Natural killer cell treated with Interleukin-12 subunit alpha and Interleukin-12 subunit beta and Interleukin-15 and Interleukin-18, amount 100 ng/mL, for 72 hours (primary cell): ENCODE measurements around the gene AATK. TPM values are rescaled to one million over a fixed set of nuclear protein-coding genes. Genes with fewer than 3 reads are reported as not detected.
A peak's percentile ranks its signal among the peaks of the same experiment; 100 is the strongest.

Source experiments
- ATAC-seq, 2 donors: fragments of 150-1000 bp; cut with Tn5 transposase in 1 of 2; sonication (Bioruptor Pico), chemical (Tn5 transposase) in 1 of 2; 2 replicates each; pipeline ENCODE4 v1.10.0; 2021
- DNase-seq: peaks from one replicate; pipeline ENCODE4 v3.0.0; 2022; ENCODE audit warnings: low spot score
- H3K27ac Mint-ChIP-seq, 2 donors: 1 replicate in 1 of 2; 2 replicates in 1 of 2; pipeline ENCODE4 v1.8.0; 2022; ENCODE audit warnings: mixed read lengths in 2 of 2, mild to moderate bottlenecking in 1 of 2, moderate library complexity in 1 of 2
- H3K27me3 Mint-ChIP-seq, 2 donors: 1 replicate in 1 of 2; 2 replicates in 1 of 2; pipeline ENCODE4 v1.8.0; 2022; ENCODE audit warnings: mixed read lengths in 2 of 2
- H3K36me3 Mint-ChIP-seq: one replicate; pipeline ENCODE4 v1.8.0; 2022; ENCODE audit warnings: mixed read lengths
- H3K4me1 Mint-ChIP-seq, 2 donors: 1 replicate in 1 of 2; 2 replicates in 1 of 2; pipeline ENCODE4 v1.8.0; 2022; ENCODE audit warnings: low read depth in 2 of 2, mixed read lengths in 2 of 2, mild to moderate bottlenecking in 1 of 2
- H3K4me3 Mint-ChIP-seq: one replicate; pipeline ENCODE4 v1.8.0; 2022; ENCODE audit warnings: mixed read lengths
- H3K9me3 Mint-ChIP-seq: 2 replicates; pipeline ENCODE4 v1.8.0; 2022; ENCODE audit warnings: mixed read lengths
- total RNA-seq, 2 donors: library from RNA; stranded (reverse); gene quantifications; one replicate each; pipeline ENCODE4 v1.2.3, GENCODE V29; 2022

Gene AATK
- total RNA-seq, 2 donors from 2014 or later: 1.8 to 7.6 TPM

DNA sequence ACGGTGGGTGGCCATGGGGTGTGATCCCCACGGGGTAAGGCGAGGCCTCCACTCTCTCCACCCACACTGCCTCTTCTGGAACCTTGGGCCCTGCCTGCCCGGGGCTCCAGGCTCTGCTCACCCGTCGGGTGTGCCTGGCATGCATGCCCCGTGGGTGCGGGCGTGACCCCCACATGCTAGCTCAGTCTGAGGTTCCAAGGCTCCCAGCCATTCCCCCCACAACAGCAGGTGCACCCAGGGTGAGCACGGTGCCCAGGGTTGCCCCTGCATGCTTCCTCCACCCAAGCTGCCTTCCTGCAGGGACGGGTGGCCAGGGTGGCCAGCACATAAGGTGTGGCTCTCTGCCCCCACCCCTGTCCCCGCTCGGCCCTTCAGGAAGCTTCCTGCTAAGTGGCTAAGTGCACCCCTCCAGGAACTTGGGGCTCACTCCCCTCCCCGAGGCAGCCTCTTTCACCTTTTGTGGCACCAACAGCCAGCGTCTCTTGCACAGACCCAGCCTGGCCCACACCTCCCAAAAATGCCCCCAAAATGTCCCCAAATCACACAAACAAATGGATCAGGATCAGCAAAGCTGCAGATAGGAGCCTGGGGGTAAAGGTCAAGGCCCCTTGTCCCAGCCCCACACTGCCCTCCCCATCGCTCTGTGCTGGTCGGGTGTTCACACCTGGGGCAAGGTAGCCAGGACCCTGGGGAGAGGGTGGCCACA, 22.2 kb downstream of the AATK start:
- no peak overlapping the region for H3K27ac Mint-ChIP-seq
- peaks cover 0 to under 1% of the 10 kb centered on the region in 2 donors for H3K4me1 Mint-ChIP-seq
- no peak for ATAC-seq
- no peaks in the 10 kb centered on the region for H3K36me3 Mint-ChIP-seq
- no peak overlapping the region for H3K4me3 Mint-ChIP-seq
- H3K27me3 Mint-ChIP-seq: no peaks in the 10 kb centered on the region
- no peak for DNase-seq
- no peaks in the 10 kb centered on the region for H3K9me3 Mint-ChIP-seq

DNA sequence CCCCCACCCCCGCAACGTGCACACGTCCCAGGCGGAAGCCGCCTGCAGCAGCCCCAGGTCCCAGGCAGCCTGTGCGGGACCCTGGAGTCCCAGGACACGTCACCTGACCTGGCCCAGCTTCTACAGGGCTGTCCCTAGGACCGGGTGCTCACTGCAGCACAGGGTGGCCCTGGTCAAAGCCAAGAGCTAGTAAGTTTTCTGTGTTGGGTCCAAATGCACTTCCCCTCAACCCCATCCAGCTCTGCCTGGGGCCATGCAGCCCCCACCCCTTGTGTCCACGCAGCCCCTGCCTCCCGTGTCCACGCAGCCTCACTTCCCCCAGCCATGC, 22.9 kb downstream of the AATK start:
- ATAC-seq: peak in 1 of 2 donors; percentile 21
- no peaks in the 10 kb centered on the region for H3K36me3 Mint-ChIP-seq
- no peaks in the 10 kb centered on the region for H3K9me3 Mint-ChIP-seq
- no peak for DNase-seq
- H3K4me1 Mint-ChIP-seq: peaks cover 0 to 7% of the 10 kb centered on the region in 2 donors
- H3K27ac Mint-ChIP-seq: no peak overlapping the region
- H3K4me3 Mint-ChIP-seq: no peak overlapping the region
- H3K27me3 Mint-ChIP-seq: no peaks in the 10 kb centered on the region

DNA sequence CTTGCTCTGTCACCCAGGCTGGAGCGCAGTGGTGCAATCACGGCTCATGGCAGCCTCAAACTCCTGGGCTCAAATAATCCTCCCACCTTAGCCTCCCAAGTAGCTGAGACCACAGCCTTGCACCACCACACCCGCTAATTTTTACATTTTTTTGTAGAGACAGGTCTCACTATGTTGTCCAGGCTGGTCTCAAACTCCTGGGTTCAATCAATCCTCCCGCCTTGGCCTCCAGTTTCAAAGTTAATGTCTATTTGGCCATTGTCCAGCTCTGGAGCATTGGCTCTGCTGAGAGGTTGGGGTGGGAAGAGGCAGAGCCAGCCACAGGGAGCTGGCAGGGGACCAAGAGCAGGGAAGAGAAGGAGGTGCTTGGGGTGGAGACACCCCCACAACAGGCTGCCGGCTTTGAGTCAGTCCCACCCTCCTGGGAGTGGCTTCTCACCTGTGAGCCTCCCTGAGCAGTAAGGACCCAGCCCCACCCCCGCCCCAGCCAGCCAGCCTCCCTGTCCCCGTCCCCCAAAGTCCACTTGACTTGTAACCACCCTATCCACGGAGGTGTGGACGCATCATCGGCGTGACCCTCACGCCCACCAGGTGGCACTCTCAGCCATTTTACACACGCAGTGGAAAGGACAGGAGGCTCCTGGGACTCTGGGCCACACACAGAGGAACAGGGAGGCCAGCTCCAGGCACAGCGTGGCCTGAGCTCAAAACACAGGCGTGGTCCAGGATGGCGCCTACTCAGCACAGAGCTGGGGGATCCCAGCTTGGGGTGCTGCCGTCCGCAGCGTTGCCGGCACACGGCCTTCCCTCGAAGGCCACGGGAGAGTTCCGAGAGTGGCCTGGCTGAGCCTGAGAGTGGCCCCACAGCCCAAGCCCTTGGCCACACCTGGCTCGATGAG, 23.5 kb downstream of the AATK start:
- Mint-ChIP-seq H3K4me1 (peaks cover 0 to 7% of the 10 kb centered on the region in 2 donors), H3K4me3 (no peak overlapping the region), H3K27ac (no peak overlapping the region), H3K27me3 (no peaks in the 10 kb centered on the region), H3K9me3 (no peaks in the 10 kb centered on the region), H3K36me3 (no peaks in the 10 kb centered on the region)
- DNase-seq (no peak), ATAC-seq (peak; percentile 66 to 77)

DNA sequence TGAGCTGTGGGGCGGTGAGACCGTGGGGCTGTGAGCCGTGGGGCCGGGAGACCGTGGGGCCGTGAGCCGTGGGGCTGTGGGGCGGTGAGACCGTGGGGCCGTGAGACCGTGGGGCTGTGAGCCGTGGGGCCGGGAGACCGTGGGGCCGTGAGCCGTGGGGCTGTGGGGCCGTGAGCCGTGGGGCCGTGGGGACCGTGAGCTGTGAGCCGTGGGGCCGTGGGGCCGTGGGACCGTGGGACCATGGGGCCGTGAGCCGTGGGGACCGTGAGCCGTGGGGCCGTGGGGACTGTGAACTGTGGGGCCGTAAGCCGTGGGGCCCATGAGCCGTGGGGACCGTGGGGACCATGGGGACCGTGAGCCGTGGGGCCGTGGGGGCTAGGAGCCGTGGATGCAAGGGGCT, 25.3 kb downstream of the AATK start:
- ATAC-seq (no peak), DNase-seq (no peak)
- Mint-ChIP-seq H3K36me3 (no peaks in the 10 kb centered on the region), H3K27ac (no peak overlapping the region), H3K4me1 (peaks cover 0 to 7% of the 10 kb centered on the region in 2 donors), H3K27me3 (no peaks in the 10 kb centered on the region), H3K4me3 (no peak overlapping the region), H3K9me3 (no peaks in the 10 kb centered on the region)

DNA sequence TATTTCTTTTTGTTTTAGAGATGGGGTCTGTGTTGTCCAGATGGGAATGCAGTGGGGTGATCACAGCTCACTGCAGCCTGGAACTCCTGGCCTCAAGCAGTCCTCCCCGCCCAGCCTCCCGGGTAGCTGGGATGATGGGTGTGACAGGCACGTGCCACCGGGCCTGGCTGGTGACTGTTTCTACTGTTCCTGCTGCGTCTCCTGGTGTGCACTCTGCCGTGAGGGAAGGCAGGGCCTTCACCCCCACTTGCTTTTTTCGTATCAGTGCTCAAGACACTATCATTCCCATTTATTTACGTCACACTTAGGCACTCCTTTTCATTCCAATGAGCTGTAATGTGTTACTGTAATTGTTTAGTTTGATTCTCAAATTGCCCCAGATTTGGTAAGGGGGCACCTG, 26.0 kb downstream of the AATK start:
- no peaks in the 10 kb centered on the region for H3K36me3 Mint-ChIP-seq
- H3K4me3 Mint-ChIP-seq: no peak overlapping the region
- no peaks in the 10 kb centered on the region for H3K9me3 Mint-ChIP-seq

DNA sequence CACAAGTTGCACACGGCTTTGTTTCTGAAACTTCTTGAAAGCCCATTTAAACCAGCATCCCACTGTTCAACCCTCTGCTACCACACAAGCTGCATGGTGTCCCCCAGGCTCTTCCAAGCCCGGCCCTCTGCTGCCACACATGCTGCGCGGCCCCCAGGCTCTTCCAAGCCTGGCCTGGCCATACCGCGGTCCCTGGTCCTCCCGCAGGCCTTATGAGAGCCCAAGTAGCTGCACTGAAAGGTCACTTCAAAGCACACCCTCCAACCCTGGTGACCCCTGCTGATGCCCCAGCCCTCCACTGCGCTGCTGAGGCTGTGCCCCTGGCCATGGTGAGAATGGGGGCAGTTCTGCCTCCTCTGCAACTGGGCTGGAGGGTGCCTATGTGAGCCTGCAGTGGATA, 26.6 kb downstream of the AATK start:
- H3K4me3 Mint-ChIP-seq: no peak overlapping the region
- DNase-seq (no peak), ATAC-seq (no peak)
- H3K27me3 Mint-ChIP-seq: no peaks in the 10 kb centered on the region
- H3K9me3 Mint-ChIP-seq: no peaks in the 10 kb centered on the region
- no peaks in the 10 kb centered on the region for H3K36me3 Mint-ChIP-seq
- H3K4me1 Mint-ChIP-seq: peaks cover 0 to 7% of the 10 kb centered on the region in 2 donors
- no peak overlapping the region for H3K27ac Mint-ChIP-seq

More for the DNA sequence above, 26.0 kb downstream of the AATK start:
- DNase-seq (no peak), ATAC-seq (no peak)
- Mint-ChIP-seq H3K27me3 (no peaks in the 10 kb centered on the region), H3K4me1 (peaks cover 0 to 7% of the 10 kb centered on the region in 2 donors), H3K27ac (no peak overlapping the region)

DNA sequence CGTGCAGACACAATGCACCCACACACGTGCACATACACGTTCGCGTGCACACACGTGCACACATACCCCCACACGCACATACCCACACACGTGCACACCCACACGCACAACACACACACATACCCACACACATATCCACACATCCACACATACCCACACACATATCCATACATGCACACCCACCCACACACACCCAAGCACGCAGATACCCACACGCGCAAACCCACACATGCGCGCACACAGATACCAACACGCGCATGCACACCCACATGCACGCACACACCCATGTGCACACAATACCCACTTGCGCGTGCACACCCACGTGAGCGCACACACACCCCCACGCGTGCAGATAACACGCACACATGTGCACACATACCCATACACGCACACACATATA, 27.5 kb downstream of the AATK start:
- DNase-seq (no peak), ATAC-seq (no peak)
- no peaks in the 10 kb centered on the region for H3K36me3 Mint-ChIP-seq
- no peak overlapping the region for H3K27ac Mint-ChIP-seq
- H3K27me3 Mint-ChIP-seq: no peaks in the 10 kb centered on the region
- H3K4me1 Mint-ChIP-seq: peaks cover 0 to 7% of the 10 kb centered on the region in 2 donors
- H3K4me3 Mint-ChIP-seq: no peak overlapping the region
- H3K9me3 Mint-ChIP-seq: no peaks in the 10 kb centered on the region

DNA sequence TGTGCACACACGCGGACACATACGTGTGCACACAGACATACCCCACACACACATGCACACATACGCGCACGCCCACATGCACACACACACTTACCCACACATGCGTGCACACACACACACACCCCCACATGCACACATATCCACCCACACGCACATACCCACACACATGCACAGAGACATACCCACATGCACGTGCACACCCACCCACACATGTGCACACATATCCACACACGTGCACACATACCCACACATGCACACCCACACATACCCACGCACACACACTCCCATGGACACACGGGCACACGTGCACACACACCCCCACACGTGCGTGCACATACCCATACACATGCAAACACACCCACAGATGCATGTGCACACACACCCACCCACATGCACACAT, 27.9 kb downstream of the AATK start:
- no peak for ATAC-seq
- H3K4me3 Mint-ChIP-seq: no peak overlapping the region
- no peak for DNase-seq
- H3K36me3 Mint-ChIP-seq: no peaks in the 10 kb centered on the region
- H3K27ac Mint-ChIP-seq: no peak overlapping the region
- no peaks in the 10 kb centered on the region for H3K27me3 Mint-ChIP-seq
- no peaks in the 10 kb centered on the region for H3K9me3 Mint-ChIP-seq
- peaks cover 0 to 7% of the 10 kb centered on the region in 2 donors for H3K4me1 Mint-ChIP-seq

DNA sequence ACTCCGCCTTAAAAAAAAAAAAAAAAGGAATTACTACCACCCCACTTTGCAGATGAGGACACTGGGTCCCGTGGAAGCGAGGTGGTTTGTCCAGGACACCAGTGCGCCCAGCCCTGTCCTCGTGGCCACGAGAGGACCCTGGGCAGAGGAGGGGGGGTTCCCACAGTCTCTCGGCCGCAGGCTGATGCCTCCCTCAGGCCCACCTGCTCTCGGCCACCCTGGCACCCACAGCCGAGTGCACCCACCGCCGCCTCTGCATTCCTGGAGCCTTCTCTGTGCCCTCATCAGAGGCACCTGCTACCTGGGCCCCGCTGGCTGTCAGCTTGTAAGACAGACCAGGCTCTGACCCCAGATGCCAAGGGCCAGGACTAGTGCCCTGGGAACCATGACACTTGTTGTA, 28.8 kb downstream of the AATK start:
- no peaks in the 10 kb centered on the region for H3K27me3 Mint-ChIP-seq
- ATAC-seq (no peak), DNase-seq (no peak)
- no peak overlapping the region for H3K4me3 Mint-ChIP-seq
- H3K4me1 Mint-ChIP-seq: peaks cover 0 to 7% of the 10 kb centered on the region in 2 donors
- no peaks in the 10 kb centered on the region for H3K9me3 Mint-ChIP-seq
- H3K36me3 Mint-ChIP-seq: no peaks in the 10 kb centered on the region
- no peak overlapping the region for H3K27ac Mint-ChIP-seq

DNA sequence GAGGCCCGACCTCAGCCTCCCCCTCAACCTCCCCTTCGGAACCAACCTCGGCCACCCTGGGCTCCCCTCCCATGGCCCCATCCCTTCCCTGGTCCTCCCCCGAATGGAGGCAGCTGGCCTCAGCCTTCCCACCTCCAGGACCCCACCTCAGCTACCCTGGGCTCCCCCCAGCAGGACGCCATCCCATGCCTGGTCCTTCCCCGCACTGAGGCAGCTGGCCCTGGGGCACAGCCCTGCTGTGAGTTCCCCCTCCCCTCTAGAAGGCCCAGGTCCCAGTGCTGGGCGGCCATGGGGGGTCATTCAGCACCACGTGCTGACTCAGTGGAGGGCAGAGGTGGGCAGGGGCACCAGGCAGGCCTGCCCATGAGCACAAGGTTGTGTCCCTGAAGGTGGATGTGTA, 29.7 kb downstream of the AATK start:
- no peak for DNase-seq
- no peak overlapping the region for H3K27ac Mint-ChIP-seq
- no peak for ATAC-seq
- no peaks in the 10 kb centered on the region for H3K27me3 Mint-ChIP-seq
- H3K36me3 Mint-ChIP-seq: no peaks in the 10 kb centered on the region
- H3K4me1 Mint-ChIP-seq: peaks cover 0 to 7% of the 10 kb centered on the region in 2 donors
- no peak overlapping the region for H3K4me3 Mint-ChIP-seq
- H3K9me3 Mint-ChIP-seq: no peaks in the 10 kb centered on the region

DNA sequence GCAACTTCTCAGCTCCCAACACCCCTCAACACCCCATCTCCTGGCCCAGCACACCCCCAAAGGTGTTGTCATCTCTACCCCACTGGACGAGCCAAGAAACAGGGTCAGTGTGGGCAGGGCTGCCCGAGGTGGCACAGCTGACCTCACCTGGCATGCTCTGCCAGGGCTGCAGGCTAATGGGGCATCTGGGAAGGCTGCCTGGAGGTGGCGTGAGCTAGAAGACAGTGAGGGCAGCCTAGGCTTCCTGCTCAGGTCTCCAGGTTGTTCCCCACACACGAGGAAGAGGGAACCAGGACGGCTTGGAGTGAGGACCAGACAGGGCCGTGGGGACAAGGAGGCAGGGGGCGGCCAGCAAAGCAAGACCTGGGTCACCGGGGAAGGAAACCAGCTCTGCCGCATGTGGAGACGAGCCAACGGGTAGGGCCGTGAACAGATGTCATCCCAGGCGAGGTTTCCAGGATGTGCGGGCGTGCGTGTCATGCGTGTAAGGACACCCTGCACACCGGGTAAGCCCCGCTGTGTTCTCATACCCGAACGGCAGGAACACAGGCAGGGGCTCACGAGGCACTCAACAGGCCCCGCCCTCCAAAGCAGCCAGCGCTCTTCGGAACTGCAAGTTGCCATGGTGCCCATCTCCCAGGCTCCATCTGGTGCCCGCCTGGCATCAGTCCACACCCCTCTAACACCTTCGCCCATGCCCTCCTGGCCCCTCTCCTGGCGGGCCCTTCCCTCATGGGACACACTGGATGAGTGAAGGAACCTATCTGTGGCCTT, 30.3 kb downstream of the AATK start:
- Mint-ChIP-seq H3K9me3 (no peaks in the 10 kb centered on the region), H3K4me1 (peaks cover 0 to 7% of the 10 kb centered on the region in 2 donors), H3K27me3 (no peaks in the 10 kb centered on the region), H3K36me3 (no peaks in the 10 kb centered on the region), H3K27ac (no peak overlapping the region), H3K4me3 (no peak overlapping the region)
- ATAC-seq: no peak
- DNase-seq: no peak

DNA sequence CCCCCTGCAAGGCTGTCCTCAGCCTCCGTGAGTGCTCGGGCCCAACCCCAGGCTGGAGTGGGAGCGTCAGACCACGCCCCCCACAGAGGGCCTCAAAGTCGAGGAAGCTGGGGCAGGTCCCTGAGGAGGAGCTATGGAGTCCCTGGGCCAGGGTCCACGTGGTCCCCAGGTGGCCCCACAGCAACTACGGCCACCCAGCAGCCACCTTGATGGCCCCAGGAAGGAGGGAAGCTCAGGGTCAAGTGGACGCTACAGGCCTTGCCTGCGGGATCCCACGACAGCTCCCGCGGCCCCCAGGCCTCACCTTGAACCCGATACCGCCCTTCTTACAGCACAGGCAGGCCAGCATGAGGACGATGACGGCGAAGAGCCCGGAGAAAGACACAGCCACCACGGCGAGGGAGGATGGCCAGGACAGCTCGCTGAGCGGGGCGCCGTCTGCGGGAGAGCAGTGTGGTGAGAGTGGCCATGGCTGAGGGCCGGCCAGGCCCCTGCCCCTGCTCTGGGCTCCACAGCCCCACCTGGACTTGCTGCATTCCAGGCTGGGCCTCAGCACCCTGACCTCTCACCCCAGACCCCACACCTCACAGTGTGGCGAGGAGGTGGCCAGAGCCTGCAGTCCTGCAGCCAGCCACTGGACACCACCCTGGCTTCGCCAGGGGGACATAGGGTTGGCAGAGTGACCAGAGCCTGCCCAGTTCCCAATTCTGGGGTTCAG, 31.8 kb downstream of the AATK start:
- H3K4me3 Mint-ChIP-seq: no peak overlapping the region
- no peaks in the 10 kb centered on the region for H3K27me3 Mint-ChIP-seq
- H3K4me1 Mint-ChIP-seq: peaks cover 0 to 7% of the 10 kb centered on the region in 2 donors
- no peaks in the 10 kb centered on the region for H3K9me3 Mint-ChIP-seq
- H3K36me3 Mint-ChIP-seq: no peaks in the 10 kb centered on the region
- ATAC-seq (no peak), DNase-seq (no peak)
- H3K27ac Mint-ChIP-seq: no peak overlapping the region
